GM12801 (cell line): ENCODE data around the gene ARSJ.

ENCODE experiments used
- TF ChIP-seq, protein P1 (sequence below): IDR thresholded peaks from one replicate; pipeline ENCODE4 v1.5.1; 2011; ENCODE audit warnings: control low read depth; ENCODE audit not compliant: insufficient read length; ENCODE audit errors: extremely low read depth

ARSJ gene

DNA sequence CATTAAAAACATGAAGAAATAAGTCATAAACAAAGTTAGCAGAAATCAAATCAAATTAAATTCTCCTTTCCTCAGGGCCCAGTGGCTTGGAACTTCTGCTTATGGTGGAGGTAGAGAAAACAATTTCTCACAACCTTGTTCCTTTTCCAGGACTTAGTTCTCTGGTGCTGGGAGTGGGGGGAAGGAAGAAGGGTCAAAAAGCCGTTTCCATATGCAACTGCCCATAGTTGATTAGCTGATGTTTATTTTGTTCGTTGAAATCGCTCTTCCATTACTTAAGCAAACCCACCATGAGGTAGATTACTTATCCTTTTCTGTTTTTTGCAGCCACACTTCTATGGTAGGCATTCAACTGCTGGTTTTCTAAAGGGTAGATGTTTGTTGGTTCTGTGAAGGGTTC is 94.2 kb downstream of the ARSJ start:
- TF ChIP-seq, protein P1, sequence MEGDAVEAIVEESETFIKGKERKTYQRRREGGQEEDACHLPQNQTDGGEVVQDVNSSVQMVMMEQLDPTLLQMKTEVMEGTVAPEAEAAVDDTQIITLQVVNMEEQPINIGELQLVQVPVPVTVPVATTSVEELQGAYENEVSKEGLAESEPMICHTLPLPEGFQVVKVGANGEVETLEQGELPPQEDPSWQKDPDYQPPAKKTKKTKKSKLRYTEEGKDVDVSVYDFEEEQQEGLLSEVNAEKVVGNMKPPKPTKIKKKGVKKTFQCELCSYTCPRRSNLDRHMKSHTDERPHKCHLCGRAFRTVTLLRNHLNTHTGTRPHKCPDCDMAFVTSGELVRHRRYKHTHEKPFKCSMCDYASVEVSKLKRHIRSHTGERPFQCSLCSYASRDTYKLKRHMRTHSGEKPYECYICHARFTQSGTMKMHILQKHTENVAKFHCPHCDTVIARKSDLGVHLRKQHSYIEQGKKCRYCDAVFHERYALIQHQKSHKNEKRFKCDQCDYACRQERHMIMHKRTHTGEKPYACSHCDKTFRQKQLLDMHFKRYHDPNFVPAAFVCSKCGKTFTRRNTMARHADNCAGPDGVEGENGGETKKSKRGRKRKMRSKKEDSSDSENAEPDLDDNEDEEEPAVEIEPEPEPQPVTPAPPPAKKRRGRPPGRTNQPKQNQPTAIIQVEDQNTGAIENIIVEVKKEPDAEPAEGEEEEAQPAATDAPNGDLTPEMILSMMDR, result no peak

DNA sequence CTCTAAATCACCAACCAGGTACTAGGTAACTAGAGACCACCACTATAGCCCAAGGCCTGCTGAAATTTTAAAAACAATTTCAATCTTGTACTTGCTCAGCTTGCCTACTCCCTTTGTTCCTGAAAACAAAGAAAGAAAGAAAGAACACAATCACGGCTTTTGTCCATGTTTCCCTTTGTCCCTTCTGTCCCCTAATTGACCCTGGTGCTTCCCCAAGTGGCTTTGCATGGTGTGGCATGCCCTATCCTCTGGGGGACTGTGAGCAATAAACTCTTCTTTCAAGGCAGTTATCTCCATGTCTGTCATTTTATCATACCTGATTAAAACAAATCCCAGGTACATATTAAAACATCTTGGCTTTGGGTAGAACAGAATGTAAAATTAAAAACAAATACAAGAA is 94.8 kb downstream of the ARSJ start:
- TF ChIP-seq, protein P1, result no peak

DNA sequence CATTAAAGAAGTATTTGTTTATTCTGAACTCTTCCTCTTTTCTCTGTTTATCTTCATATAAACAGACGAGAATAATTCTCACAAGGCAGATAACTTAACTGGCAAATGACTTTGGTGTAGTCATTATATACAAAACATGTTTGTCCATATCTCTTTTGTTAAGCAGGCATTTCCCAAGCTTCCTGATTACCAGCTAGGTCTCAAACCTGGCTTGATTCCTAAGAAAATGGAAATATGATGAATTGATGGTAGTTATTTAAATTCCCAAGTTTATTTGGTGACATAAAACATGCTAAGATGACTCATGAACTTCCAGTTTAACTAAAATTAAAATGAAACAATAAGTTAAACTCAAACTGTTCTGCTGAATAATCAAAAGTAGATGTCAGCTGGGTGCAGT is 96.8 kb downstream of the ARSJ start:
- TF ChIP-seq, protein P1, result no peak

DNA sequence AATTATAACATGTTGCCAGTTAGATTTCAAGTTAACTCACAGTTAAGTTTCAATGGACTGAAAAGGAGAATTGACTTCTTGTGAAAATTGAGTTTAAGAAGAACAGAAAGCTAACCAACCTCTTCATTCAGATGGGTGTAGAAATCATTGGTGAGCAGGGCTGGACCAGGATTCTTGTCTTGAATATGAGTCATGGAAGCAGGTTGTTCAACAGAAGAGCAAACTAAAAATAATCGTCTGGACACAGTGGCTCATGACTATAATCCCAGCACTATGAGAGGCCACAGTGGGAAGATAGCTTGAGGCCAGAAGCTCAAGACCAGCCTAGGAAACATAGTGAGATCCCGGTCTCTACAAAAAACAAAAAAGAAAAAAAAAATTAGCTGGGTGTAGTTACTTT is 98.2 kb downstream of the ARSJ start:
- TF ChIP-seq, protein P1, result no peak

DNA sequence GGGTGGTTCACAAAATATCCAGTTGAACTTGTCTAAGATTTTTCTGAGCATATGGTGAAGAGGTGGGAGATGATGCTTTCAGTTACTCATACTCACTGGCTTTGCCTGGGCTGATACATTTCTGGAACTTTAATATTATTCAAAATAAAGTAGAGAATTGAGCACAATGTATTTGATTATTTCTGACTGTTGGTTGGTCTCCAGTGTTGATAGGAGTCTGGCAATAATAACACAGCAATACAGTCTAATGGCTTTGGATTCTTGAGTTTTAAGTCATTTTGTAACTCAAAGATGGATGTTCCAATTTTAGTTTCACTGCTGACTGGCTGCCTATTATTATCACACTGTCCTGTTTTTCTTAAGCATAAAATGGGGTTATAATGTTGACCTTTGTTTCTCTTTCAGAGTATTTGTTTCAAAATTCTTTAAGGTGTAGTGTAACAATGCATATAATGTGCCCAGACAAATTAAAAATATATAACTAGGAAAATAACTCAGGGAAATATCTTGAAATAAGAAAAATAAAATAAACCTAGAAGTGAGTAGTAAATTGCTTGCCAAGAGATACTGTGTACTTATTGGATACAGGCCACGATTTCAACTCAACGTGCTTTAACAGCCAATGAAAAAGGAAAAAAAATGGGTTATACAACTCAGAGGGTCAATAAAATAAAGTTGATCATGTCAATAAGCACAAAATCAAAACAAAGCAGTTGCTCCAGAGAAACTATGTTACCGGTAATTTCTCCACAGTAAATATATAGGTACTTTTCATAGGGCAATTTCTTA is 99.0 kb downstream of the ARSJ start:
- TF ChIP-seq, protein P1, result no peak

DNA sequence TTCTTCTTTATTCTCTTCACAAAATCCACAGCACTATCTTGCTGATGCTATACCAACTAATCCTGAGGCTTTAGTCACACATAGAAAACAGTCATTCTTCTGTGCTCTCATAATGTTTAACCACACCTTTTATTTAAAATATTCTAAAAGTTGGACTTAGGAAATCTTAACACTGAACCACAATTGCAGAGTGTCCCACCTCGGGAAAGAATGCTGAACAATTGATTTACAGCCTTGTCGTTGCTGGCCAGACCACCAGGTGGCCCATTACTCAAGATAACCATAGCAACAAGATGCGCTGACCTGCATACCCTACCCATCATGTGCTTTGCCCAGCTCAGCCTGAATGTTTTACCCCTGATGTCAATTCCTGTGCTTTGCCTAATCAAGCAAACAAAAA is 100.8 kb downstream of the ARSJ start:
- TF ChIP-seq, protein P1, result no peak

DNA sequence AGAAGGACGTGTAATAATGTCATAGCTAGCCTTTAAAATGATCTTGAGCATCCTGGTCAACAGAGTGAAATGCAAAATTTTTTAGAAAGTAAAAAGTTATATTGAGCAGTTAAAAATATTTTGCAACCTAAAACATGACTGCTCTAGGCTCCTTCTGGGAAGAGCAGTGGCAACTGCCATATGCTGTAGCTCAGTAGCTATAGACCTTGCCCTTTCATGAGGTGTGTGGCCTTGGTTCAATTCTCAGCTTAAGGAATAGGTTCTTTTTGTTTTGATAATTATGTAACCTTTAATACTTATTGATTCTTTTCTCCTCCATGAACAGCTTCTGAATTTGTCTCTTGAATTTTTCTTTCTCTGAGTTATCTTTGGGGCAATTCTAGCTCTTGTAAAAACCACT is 105.0 kb downstream of the ARSJ start:
- TF ChIP-seq, protein P1, result no peak

DNA sequence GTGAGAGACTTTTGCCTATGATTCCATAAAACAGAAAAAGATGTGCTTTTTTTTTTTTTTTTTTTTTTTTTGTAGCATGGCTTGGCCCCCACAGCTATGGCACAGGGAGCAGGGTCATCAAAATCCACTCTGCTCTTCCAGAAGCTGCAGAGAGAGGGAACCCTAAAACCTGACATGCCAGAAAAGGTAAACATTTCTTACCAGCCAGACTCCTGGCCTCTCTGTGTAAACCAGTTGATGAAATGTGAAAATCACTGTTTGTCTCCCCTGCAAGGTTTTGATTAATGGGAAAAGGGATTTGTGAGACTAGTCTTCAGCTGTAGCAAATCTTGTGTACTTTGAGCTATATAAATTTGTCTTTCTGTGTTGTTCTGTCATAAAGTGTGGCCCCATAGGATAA is 105.9 kb downstream of the ARSJ start:
- TF ChIP-seq, protein P1, result no peak
